ENCODE data around the gene TBL1X.
"Not testable (repeated sequence)": the region's sequence is repeated elsewhere in the genome, so short reads cannot be mapped to it uniquely, and the experiment has no call there.

The TBL1X gene

GRCh38 chrX:9464435-9465371 lies at the start of gene TBL1X:
Gene TBL1X (plus strand): TSS chrX:9465058. CDS start chrX:9653587, 188,529 bp downstream.
- DNase-seq: peak in 47 of 58 donors; percentile 1 to 51 (median 15)

- DNase-seq: no peak
Measured at GRCh38 chrX:9416562-9417348, 48.1 kb upstream of the TBL1X start.

- DNase-seq: no peak
Measured at GRCh38 chrX:9418262-9418661, 46.6 kb upstream of the TBL1X start.

- DNase-seq: no peak
Measured at GRCh38 chrX:9420275-9421265, 44.3 kb upstream of the TBL1X start.

- DNase-seq: peak in 1 of 58 donors; percentile 2
Measured at GRCh38 chrX:9429767-9430166, 35.1 kb upstream of the TBL1X start.

GRCh38 chrX:9430346-9430921 lies 34.4 kb upstream of the TBL1X start:
- DNase-seq: no peak

- DNase-seq: no peak
Measured at GRCh38 chrX:9431281-9431680, 33.6 kb upstream of the TBL1X start.

- DNase-seq: no peak
Measured at GRCh38 chrX:9433596-9433995, 31.3 kb upstream of the TBL1X start.

- DNase-seq: no peak
Measured at GRCh38 chrX:9434051-9434550, 30.8 kb upstream of the TBL1X start.

- DNase-seq: not testable (repeated sequence)
Measured at GRCh38 chrX:9435086-9435485, 29.8 kb upstream of the TBL1X start.

- no peak for DNase-seq
Measured at GRCh38 chrX:9436812-9437211, 28.0 kb upstream of the TBL1X start.

GRCh38 chrX:9438933-9439494 lies 25.8 kb upstream of the TBL1X start:
- DNase-seq: no peak

- DNase-seq: no peak
Measured at GRCh38 chrX:9440116-9440844, 24.6 kb upstream of the TBL1X start.

GRCh38 chrX:9442056-9442455 lies 22.8 kb upstream of the TBL1X start:
- DNase-seq: no peak

- no peak for DNase-seq
Measured at GRCh38 chrX:9443327-9443726, 21.5 kb upstream of the TBL1X start.

- no peak for DNase-seq
Measured at GRCh38 chrX:9447906-9448305, 17.0 kb upstream of the TBL1X start.

GRCh38 chrX:9456250-9457074 lies 8.4 kb upstream of the TBL1X start:
- DNase-seq: no peak

GRCh38 chrX:9458034-9458433 lies 6.8 kb upstream of the TBL1X start:
- DNase-seq: not testable (repeated sequence)
